ENCODE data around the gene HACE1.

DNA sequence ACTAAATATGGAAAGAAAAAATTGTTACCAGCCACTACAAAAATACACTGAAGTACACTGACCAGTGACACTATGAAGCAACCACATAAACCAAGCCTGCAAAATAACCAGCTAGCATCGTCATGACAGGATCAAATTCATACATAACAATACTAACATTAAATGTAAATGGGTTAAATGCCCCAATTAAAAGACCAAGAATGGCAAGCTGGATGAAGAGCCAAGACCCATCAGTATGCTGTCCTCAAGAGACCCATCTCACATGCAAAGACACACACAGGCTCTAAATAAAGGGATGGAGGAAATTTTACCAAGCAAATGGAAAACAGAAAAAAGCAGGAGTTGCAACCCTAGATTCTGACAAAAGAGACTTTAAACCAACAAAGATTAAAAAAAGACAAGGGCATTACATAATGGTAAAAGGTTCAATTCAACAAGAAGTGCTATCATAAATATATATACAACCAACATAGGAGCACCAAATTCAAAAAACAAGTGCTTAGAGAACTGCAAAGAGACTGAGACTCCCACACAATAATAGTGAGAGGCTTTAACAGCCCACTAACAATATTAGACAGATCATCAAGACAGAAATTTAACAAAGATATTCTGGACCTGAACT, 104.8 kb downstream of the HACE1 start:
- no peak for TF ChIP-seq POLR2AphosphoS5 (IDR thresholded peaks at IDR 0.05)
- TF ChIP-seq CTCF (IDR thresholded peaks at IDR 0.05 in 8 of 11, conservative IDR thresholded peaks at IDR 0.05 in 3 of 11), result no peak

Data from spleen (tissue), 7 donors.